SKM-1 treated with dmso at 0.1 percent for 144 hours (cell line): ENCODE measurements around the gene SPRY2.

Source experiments
- DNase-seq: peaks from one replicate; lab custom pipeline; 2025; ENCODE audit not compliant: unreplicated experiment; lab: John Stamatoyannopoulos, UW

SPRY2 gene

GRCh38 chr13:80341101-80341755 is at the start of gene SPRY2:
Gene SPRY2, minus strand, starts transcription at chr13:80341126. Its CDS starts 3,421 bp downstream, at chr13:80337705.
- peak; percentile 94 for DNase-seq

GRCh38 chr13:80390338-80390737 is 49.4 kb upstream of the SPRY2 start:
- no peak for DNase-seq

- DNase-seq = no peak
Measured at GRCh38 chr13:80389073-80390038, 48.4 kb upstream of the SPRY2 start.

GRCh38 chr13:80388506-80388905 is 47.6 kb upstream of the SPRY2 start:
- DNase-seq = no peak

GRCh38 chr13:80386592-80386991 is 45.7 kb upstream of the SPRY2 start:
- no peak for DNase-seq

GRCh38 chr13:80386002-80386401 is 45.1 kb upstream of the SPRY2 start:
- no peak for DNase-seq

- no peak for DNase-seq
Measured at GRCh38 chr13:80382576-80382975, 41.6 kb upstream of the SPRY2 start.

GRCh38 chr13:80379245-80379644 is 38.3 kb upstream of the SPRY2 start:
- no peak for DNase-seq

- DNase-seq = no peak
Measured at GRCh38 chr13:80376554-80376953, 35.6 kb upstream of the SPRY2 start.

GRCh38 chr13:80374901-80375300 is 34.0 kb upstream of the SPRY2 start:
- DNase-seq = no peak

GRCh38 chr13:80374444-80374843 is 33.5 kb upstream of the SPRY2 start:
- no peak for DNase-seq

- no peak for DNase-seq
Measured at GRCh38 chr13:80371840-80372509, 31.0 kb upstream of the SPRY2 start.

- no peak for DNase-seq
Measured at GRCh38 chr13:80367473-80367872, 26.5 kb upstream of the SPRY2 start.

- peak; percentile 10 for DNase-seq
Measured at GRCh38 chr13:80363890-80364503, 23.1 kb upstream of the SPRY2 start.

GRCh38 chr13:80362481-80362880 is 21.6 kb upstream of the SPRY2 start:
- DNase-seq = no peak

- DNase-seq = no peak
Measured at GRCh38 chr13:80361883-80362327, 21.0 kb upstream of the SPRY2 start.

- DNase-seq = no peak
Measured at GRCh38 chr13:80361298-80361697, 20.4 kb upstream of the SPRY2 start.

- DNase-seq = no peak
Measured at GRCh38 chr13:80360453-80360800, 19.5 kb upstream of the SPRY2 start.

GRCh38 chr13:80359778-80360452 is 19.0 kb upstream of the SPRY2 start:
- no peak for DNase-seq

GRCh38 chr13:80359414-80359777 is 18.5 kb upstream of the SPRY2 start:
- no peak for DNase-seq
